ENCODE measurements around the gene CFAP299. TPM values are rescaled to one million over a fixed set of nuclear protein-coding genes. Genes with fewer than 3 reads are reported as not detected.

Gene CFAP299
- total and polyA plus RNA-seq, 7 donors: 1.4 TPM; not detected in 6

GRCh38 chr4:80986011-80986410, 650.5 kb downstream of the CFAP299 start:
- TF ChIP-seq CTCF (IDR thresholded peaks at IDR 0.05) (no peak), EP300 (IDR thresholded peaks at IDR 0.05) (no peak), POLR2AphosphoS5 (IDR thresholded peaks at IDR 0.05) (no peak), POLR2A (IDR thresholded peaks at IDR 0.05) (no peak)
- Histone ChIP-seq H3K4me3 (no peak overlapping the region), H3K27me3 (no peaks in the 10 kb centered on the region), H3K9me3 (no peaks in the 10 kb centered on the region), H3K36me3 (no peaks in the 10 kb centered on the region), H3K27ac (no peak overlapping the region), H3K4me1 (peaks cover 0 to 11% (median 0%) of the 10 kb centered on the region in 4 donors)
- intact Hi-C loops (cut with DNase I): no loop called here
- DNase-seq: no peak

- H3K4me3 ChIP-seq: no peak overlapping the region
- peak; percentile 35 to 67 (median 52) for TF ChIP-seq CTCF (IDR thresholded peaks at IDR 0.05)
- no peak for TF ChIP-seq POLR2A (IDR thresholded peaks at IDR 0.05)
- DNase-seq: no peak
- H3K27me3 ChIP-seq: no peaks in the 10 kb centered on the region
- no peak overlapping the region for H3K27ac ChIP-seq
- intact Hi-C loops (cut with DNase I): loop anchor here (2.0 to 10.0 kb wide), 3 partner anchors 52 to 623 kb away; no protein-coding TSS in a partner anchor
- 2 to 10% methylated on average over 2 of the region's 2 CpGs for WGBS, 2 donors
- H3K36me3 ChIP-seq: no peaks in the 10 kb centered on the region
- peaks cover 0 to 11% (median 0%) of the 10 kb centered on the region in 4 donors for H3K4me1 ChIP-seq
- no peaks in the 10 kb centered on the region for H3K9me3 ChIP-seq
Measured at GRCh38 chr4:80989921-80990544, 654.5 kb downstream of the CFAP299 start.

GRCh38 chr4:80990851-80991250, 655.3 kb downstream of the CFAP299 start:
- intact Hi-C loops (cut with DNase I): loop anchor here (2.0 to 10.0 kb wide), 3 partner anchors 51 to 624 kb away; no protein-coding TSS in a partner anchor
- peaks cover 0 to 11% (median 0%) of the 10 kb centered on the region in 4 donors for H3K4me1 ChIP-seq
- no peak for DNase-seq
- 59 to 72% methylated on average over 2 of the region's 2 CpGs for WGBS, 2 donors
- no peak overlapping the region for H3K4me3 ChIP-seq
- TF ChIP-seq EP300 (IDR thresholded peaks at IDR 0.05) (no peak), POLR2AphosphoS5 (IDR thresholded peaks at IDR 0.05) (no peak), CTCF (IDR thresholded peaks at IDR 0.05) (no peak), POLR2A (IDR thresholded peaks at IDR 0.05) (no peak)
- no peaks in the 10 kb centered on the region for H3K27me3 ChIP-seq
- H3K9me3 ChIP-seq: no peaks in the 10 kb centered on the region
- H3K36me3 ChIP-seq: no peaks in the 10 kb centered on the region
- no peak overlapping the region for H3K27ac ChIP-seq

- Histone ChIP-seq H3K27me3 (no peaks in the 10 kb centered on the region), H3K27ac (no peak overlapping the region)
- 77 to 91% methylated on average over 3 of the region's 3 CpGs for WGBS, 2 donors
Measured at GRCh38 chr4:80999943-81000342, 664.4 kb downstream of the CFAP299 start.

More at GRCh38 chr4:80999943-81000342, 664.4 kb downstream of the CFAP299 start:
- Histone ChIP-seq H3K4me1 (peaks cover 0 to 12% (median 0%) of the 10 kb centered on the region in 4 donors), H3K36me3 (no peaks in the 10 kb centered on the region), H3K4me3 (no peak overlapping the region), H3K9me3 (no peaks in the 10 kb centered on the region)
- DNase-seq: no peak
- intact Hi-C loops (cut with DNase I): loop anchor here (10.0 kb wide), 1 partner anchor 385 kb away; no protein-coding TSS in a partner anchor
- TF ChIP-seq POLR2AphosphoS5 (IDR thresholded peaks at IDR 0.05) (no peak), CTCF (IDR thresholded peaks at IDR 0.05) (no peak), EP300 (IDR thresholded peaks at IDR 0.05) (no peak), POLR2A (IDR thresholded peaks at IDR 0.05) (no peak)
